ENCODE data around the gene PGRMC1. TPM values are rescaled to one million over a fixed set of nuclear protein-coding genes. Genes with fewer than 3 reads are reported as not detected.
"Not testable (repeated sequence)": the region's sequence is repeated elsewhere in the genome, so short reads cannot be mapped to it uniquely, and the experiment has no call there.

Gene PGRMC1
- total RNA-seq, 1 donor from 2014 or later, result 112 TPM

- no peak for DNase-seq (ENCODE audit: low spot score)
Observed at GRCh38 chrX:119235051-119235511, 1.0 kb upstream of the PGRMC1 start.

- DNase-seq (ENCODE audit: low spot score), result peak; percentile 49
Observed at GRCh38 chrX:119236623-119237561, 807 bp downstream of the PGRMC1 start.

GRCh38 chrX:119237562-119237942 lies 1.5 kb downstream of the PGRMC1 start:
- DNase-seq (ENCODE audit: low spot score), result no peak

GRCh38 chrX:119238557-119238956 lies 2.5 kb downstream of the PGRMC1 start:
- DNase-seq (ENCODE audit: low spot score), result no peak

- DNase-seq (ENCODE audit: low spot score), result no peak
Observed at GRCh38 chrX:119240356-119240755, 4.3 kb downstream of the PGRMC1 start.

- DNase-seq (ENCODE audit: low spot score), result no peak
Observed at GRCh38 chrX:119247702-119248101, 11.6 kb downstream of the PGRMC1 start.

- no peak for DNase-seq (ENCODE audit: low spot score)
Observed at GRCh38 chrX:119249891-119250290, 13.8 kb downstream of the PGRMC1 start.

GRCh38 chrX:119251386-119251785 lies 15.3 kb downstream of the PGRMC1 start:
- DNase-seq (ENCODE audit: low spot score), result no peak

GRCh38 chrX:119252716-119253115 lies 16.6 kb downstream of the PGRMC1 start:
- DNase-seq (ENCODE audit: low spot score), result no peak

- no peak for DNase-seq (ENCODE audit: low spot score)
Observed at GRCh38 chrX:119266364-119266995, 30.4 kb downstream of the PGRMC1 start.

GRCh38 chrX:119267115-119267514 lies 31.0 kb downstream of the PGRMC1 start:
- not testable (repeated sequence) for DNase-seq (ENCODE audit: low spot score)

- DNase-seq (ENCODE audit: low spot score), result no peak
Observed at GRCh38 chrX:119272882-119273419, 36.9 kb downstream of the PGRMC1 start.

- no peak for DNase-seq (ENCODE audit: low spot score)
Observed at GRCh38 chrX:119273420-119274192, 37.5 kb downstream of the PGRMC1 start.

GRCh38 chrX:119282347-119282746 lies 46.3 kb downstream of the PGRMC1 start:
- not testable (repeated sequence) for DNase-seq (ENCODE audit: low spot score)

- no peak for DNase-seq (ENCODE audit: low spot score)
Observed at GRCh38 chrX:119288890-119289393, 52.9 kb downstream of the PGRMC1 start.

GRCh38 chrX:119290476-119290875 lies 54.4 kb downstream of the PGRMC1 start:
- no peak for DNase-seq (ENCODE audit: low spot score)

- not testable (repeated sequence) for DNase-seq (ENCODE audit: low spot score)
Observed at GRCh38 chrX:119291246-119291645, 55.2 kb downstream of the PGRMC1 start.

- no peak for DNase-seq (ENCODE audit: low spot score)
Observed at GRCh38 chrX:119292445-119292844, 56.4 kb downstream of the PGRMC1 start.

Measured in ureter (tissue), 1 donor.